ENCODE data around the gene CFAP97D2. TPM values are rescaled to one million over a fixed set of nuclear protein-coding genes. Genes with fewer than 3 reads are reported as not detected.
"Not testable (repeated sequence)": the region's sequence is repeated elsewhere in the genome, so short reads cannot be mapped to it uniquely, and the experiment has no call there.

CFAP97D2 gene
- polyA plus RNA-seq, 1 donor: not detected

- peak; percentile 61 for DNase-seq (ENCODE audit: low read depth)
Observed at GRCh38 chr13:114234645-114235421, 55.8 kb downstream of the CFAP97D2 start, which contains the start of gene CDC16. Gene CDC16 (plus strand): TSS chr13:114234897. CDS start chr13:114235085, 188 bp downstream.

GRCh38 chr13:114235697-114236096 is 56.6 kb downstream of the CFAP97D2 start:
- no peak for DNase-seq (ENCODE audit: low read depth)

- DNase-seq (ENCODE audit: low read depth): no peak
Observed at GRCh38 chr13:114236227-114236626, 57.2 kb downstream of the CFAP97D2 start.

- no peak for DNase-seq (ENCODE audit: low read depth)
Observed at GRCh38 chr13:114237415-114238112, 58.5 kb downstream of the CFAP97D2 start.

- no peak for DNase-seq (ENCODE audit: low read depth)
Observed at GRCh38 chr13:114241918-114242317, 62.9 kb downstream of the CFAP97D2 start.

- no peak for DNase-seq (ENCODE audit: low read depth)
Observed at GRCh38 chr13:114243971-114244370, 64.9 kb downstream of the CFAP97D2 start.

- DNase-seq (ENCODE audit: low read depth): no peak
Observed at GRCh38 chr13:114244637-114245036, 65.6 kb downstream of the CFAP97D2 start.

GRCh38 chr13:114248011-114248410 is 69.0 kb downstream of the CFAP97D2 start:
- no peak for DNase-seq (ENCODE audit: low read depth)

GRCh38 chr13:114249077-114249476 is 70.0 kb downstream of the CFAP97D2 start:
- no peak for DNase-seq (ENCODE audit: low read depth)

GRCh38 chr13:114251639-114252440 is 72.8 kb downstream of the CFAP97D2 start:
- not testable (repeated sequence) for DNase-seq (ENCODE audit: low read depth)

GRCh38 chr13:114256547-114256946 is 77.5 kb downstream of the CFAP97D2 start:
- no peak for DNase-seq (ENCODE audit: low read depth)

GRCh38 chr13:114257014-114257413 is 78.0 kb downstream of the CFAP97D2 start:
- no peak for DNase-seq (ENCODE audit: low read depth)

- no peak for DNase-seq (ENCODE audit: low read depth)
Observed at GRCh38 chr13:114258589-114258988, 79.5 kb downstream of the CFAP97D2 start.

GRCh38 chr13:114259374-114259773 is 80.3 kb downstream of the CFAP97D2 start:
- no peak for DNase-seq (ENCODE audit: low read depth)

GRCh38 chr13:114259974-114260373 is 80.9 kb downstream of the CFAP97D2 start:
- DNase-seq (ENCODE audit: low read depth): no peak

- DNase-seq (ENCODE audit: low read depth): no peak
Observed at GRCh38 chr13:114260814-114261213, 81.8 kb downstream of the CFAP97D2 start.

GRCh38 chr13:114261328-114261965 is 82.4 kb downstream of the CFAP97D2 start:
- no peak for DNase-seq (ENCODE audit: low read depth)

GRCh38 chr13:114263578-114263977 is 84.5 kb downstream of the CFAP97D2 start:
- no peak for DNase-seq (ENCODE audit: low read depth)

GRCh38 chr13:114264313-114264712 is 85.3 kb downstream of the CFAP97D2 start:
- DNase-seq (ENCODE audit: low read depth): not testable (repeated sequence)

GRCh38 chr13:114264886-114265611 is 86.0 kb downstream of the CFAP97D2 start:
- DNase-seq (ENCODE audit: low read depth): no peak

GRCh38 chr13:114266241-114266640 is 87.2 kb downstream of the CFAP97D2 start:
- no peak for DNase-seq (ENCODE audit: low read depth)
